GM23248 (cell line): Measurements from ENCODE around the gene ZNF697.

Source experiments
- EZH2 ChIP-seq: fragments of 200-600 bp; sonication (generic); IDR thresholded peaks from 2 replicates; pipeline ENCODE4 v1.6.1; 2018; ENCODE audit warnings: antibody characterized with exemption, mild to moderate bottlenecking; ENCODE audit not compliant: insufficient read depth, poor library complexity, severe bottlenecking
- EZH2phosphoT487 ChIP-seq: fragments of 200-600 bp; sonication (generic); IDR thresholded peaks from 2 replicates; pipeline ENCODE4 v1.6.1; 2018; ENCODE audit warnings: antibody characterized with exemption, moderate library complexity, mild to moderate bottlenecking, low read depth; ENCODE audit not compliant: insufficient read depth

- TF ChIP-seq EZH2 (no peak), EZH2phosphoT487 (no peak)
These were observed 28.6 kb upstream of the ZNF697 start for GRCh38 chr1:119676571-119677206.
